NCI-H69 (cell line): Measurements from ENCODE around the gene GSTM4.

Experiments used
- DNase-seq: peaks from one replicate; lab custom pipeline; 2025; lab: John Stamatoyannopoulos, UW

The GSTM4 gene

DNA sequence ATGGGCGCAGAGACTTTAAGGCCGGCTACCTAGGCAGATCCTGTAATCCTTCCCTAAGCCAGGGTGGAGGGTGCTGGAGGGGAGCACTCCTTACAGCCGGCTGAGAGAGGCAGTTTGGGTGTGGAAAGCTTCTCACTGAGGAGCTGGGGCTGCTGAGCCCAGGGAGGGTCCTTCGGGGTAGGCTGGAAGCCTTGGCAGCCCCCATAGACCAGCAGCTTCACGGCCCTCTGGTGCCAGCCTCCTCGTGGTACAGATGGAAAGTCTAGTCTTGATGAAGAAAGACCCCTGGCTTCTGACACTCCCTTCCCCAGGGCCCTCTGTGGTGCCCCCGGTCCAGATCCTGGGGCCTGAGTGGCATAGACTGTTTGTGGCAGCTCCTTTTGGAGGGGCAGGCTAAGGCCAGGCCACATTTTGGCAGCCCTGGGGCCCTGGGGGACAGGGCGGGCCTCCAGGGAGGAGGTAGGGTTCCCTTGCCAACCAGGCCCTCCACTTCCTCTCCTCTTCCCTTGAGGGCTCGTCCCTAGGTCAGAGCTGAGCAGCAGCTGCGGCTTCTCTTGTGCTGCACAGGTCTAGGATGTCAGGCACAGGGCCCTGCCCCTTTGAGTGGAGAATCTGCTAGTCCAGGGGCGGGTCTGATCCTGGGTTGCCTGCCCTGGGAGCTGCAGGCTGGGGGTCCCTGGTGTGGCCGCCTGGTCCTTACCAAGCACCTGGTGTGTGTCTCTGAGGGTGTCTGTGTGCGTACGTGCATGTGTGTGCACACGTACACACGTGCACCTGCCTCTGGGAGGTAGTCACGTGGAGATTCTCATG, 31.5 kb upstream of the GSTM4 start:
- no peak for DNase-seq

DNA sequence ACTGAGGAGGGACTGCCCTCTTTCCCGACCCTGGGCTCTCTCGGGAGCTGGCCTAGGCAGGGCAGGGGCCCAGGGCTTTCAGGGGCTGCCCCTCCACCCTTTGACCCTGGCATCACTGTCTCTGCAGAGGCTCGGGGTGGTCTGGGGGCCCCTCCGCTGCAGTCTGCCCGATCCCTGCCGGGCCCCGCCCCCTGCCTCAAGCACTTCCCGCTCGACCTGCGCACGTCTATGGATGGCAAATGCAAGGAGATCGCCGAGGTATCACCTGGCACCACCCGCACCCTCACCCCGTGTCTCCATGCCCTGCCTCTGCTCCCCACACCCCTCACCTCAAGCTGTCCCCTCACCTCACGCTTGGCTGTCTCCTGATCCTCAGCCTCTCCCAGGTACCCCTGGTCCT, 30.7 kb upstream of the GSTM4 start:
- DNase-seq: no peak

DNA sequence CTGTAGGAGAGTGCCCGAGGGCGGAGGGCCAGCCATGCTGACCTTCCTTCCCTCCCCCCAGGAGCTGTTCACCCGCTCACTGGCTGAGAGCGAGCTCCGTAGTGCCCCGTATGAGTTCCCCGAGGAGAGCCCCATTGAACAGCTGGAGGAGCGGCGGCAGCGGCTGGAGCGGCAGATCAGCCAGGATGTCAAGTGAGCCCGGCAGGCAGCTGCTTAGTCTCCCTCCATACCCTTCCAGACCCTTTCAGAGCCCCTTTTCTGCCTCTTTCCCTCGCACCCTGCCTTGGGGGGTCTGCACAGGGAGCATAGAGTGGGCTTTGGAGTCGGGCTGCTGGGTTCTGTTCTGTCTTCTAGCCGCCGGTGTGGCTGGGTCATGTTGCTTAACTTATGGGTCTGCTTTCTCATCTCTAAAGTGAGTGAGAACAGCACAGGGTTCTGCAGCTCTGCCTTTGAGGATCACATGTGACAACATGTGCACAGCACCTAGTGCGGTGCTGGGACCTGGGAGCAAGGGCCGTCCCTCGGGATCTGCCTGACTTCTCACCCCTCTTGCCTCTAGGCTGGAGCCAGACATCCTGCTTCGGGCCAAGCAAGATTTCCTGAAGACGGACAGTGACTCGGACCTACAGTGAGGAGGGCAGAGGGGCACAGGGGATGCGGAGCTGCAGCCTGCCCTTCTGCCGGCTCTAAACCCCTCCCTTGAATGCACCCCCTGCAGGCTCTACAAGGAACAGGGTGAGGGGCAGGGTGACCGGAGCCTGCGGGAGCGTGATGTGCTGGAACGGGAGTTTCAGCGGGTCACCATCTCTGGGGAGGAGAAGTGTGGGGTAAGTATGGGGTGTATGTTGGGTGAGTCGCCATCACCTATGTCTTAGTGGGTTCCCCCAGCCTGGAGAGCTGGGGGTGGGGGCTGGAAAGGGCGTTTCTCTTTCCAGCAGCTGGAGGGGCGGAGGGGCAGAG, 30.0 kb upstream of the GSTM4 start:
- DNase-seq: no peak

DNA sequence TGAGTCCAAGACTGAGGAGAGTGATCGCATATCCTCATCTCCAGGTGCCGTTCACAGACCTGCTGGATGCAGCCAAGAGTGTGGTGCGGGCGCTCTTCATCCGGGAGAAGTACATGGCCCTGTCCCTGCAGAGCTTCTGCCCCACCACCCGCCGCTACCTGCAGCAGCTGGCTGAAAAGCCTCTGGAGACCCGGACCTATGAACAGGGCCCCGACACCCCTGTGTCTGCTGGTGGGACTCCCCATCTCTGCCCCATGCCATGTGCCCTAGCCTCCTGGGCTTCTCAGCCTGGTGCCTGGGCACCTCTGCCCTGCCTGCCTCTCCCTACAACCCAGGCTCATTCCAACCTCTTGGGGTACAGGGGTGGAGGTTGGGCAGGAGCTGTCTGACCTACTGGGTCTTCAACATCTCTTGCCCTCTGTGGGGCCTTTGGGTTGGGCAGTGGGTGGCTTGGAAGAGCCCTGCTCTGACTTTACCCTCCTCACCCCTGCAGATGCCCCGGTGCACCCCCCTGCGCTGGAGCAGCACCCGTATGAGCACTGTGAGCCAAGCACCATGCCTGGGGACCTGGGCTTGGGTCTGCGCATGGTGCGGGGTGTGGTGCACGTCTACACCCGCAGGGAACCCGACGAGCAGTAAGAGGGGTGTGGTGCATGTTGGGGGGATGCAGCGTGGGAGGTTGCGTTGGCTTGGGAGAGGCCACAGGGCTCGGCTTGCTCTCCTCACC, 29.1 kb upstream of the GSTM4 start:
- no peak for DNase-seq

DNA sequence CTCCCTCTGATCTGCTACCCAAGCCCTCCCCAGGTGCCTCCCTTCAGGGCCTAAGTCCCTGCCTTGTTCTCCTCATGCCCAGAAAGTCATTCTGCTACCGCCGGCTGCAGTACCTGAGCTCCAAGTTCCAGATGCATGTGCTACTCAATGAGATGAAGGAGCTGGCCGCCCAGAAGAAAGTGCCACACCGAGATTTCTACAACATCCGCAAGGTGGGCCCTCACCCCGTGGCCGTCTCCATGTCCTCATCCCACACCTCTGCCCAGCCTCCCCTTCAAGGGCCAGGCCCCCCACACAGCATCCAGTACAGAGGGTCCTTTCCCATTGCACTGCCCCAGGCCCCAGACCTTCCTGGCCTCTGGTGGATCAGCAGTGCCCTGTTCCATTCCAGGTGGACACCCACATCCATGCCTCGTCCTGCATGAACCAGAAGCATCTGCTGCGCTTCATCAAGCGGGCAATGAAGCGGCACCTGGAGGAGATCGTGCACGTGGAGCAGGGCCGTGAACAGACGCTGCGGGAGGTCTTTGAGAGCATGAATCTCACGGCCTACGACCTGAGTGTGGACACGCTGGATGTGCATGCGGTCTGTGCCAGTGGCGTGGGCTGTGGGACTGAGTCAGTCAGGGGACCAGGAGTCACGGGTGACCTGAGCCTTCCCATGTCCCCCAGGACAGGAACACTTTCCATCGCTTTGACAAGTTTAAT, 28.1 kb upstream of the GSTM4 start:
- no peak for DNase-seq

DNA sequence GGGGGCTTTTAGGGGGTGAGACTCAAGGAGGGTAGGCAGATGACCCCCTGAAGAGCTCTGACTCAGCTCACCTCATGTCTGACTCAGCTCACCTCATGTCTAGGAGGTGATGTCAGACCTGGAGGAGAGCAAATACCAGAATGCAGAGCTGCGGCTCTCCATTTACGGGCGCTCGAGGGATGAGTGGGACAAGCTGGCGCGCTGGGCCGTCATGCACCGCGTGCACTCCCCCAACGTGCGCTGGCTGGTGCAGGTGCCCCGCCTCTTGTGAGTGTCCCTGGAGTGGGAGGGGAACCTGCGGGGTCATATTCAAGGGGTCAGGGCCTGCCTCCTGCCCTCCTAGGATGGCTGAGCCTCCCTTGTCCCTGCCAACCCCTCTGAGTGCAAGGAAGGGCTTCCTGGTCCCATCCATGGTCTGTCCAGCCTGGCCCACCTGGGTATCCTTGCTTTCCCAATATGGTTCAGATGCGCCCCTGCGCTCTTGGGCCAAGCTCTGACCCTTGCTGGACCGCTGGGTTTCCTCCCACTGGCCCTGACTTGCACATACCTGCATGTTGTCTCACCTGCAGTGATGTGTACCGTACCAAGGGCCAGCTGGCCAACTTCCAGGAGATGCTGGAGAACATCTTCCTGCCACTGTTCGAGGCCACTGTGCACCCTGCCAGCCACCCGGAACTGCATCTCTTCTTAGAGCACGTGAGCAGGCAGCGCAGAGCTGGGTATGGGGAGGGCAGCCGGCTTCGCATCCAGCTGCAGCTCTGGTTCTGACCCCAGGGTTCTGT, 27.2 kb upstream of the GSTM4 start:
- DNase-seq: no peak

DNA sequence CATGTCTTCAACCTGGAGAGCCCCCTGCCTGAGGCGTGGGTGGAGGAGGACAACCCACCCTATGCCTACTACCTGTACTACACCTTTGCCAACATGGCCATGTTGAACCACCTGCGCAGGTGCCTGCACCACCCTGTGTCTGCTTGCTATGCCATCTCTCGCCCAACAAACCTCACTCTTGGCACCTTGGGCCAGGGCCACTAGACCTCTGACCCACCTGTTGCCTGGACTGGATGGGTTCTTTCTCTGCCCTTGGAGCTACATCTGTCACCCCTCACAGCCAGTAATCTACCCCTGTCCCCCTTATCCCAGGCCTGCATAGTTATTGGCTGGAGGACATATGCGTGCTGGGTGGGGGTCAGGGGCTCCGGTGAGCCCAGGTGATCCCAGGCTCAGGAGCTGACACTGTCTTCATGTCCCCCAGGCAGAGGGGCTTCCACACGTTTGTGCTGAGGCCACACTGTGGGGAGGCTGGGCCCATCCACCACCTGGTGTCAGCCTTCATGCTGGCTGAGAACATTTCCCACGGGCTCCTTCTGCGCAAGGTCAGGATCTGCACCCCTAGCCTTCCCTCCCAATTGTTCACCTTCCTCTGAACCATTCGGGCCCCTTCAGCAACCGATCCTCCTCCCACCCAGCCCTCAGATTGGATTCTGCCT, 26.4 kb upstream of the GSTM4 start:
- DNase-seq: no peak

DNA sequence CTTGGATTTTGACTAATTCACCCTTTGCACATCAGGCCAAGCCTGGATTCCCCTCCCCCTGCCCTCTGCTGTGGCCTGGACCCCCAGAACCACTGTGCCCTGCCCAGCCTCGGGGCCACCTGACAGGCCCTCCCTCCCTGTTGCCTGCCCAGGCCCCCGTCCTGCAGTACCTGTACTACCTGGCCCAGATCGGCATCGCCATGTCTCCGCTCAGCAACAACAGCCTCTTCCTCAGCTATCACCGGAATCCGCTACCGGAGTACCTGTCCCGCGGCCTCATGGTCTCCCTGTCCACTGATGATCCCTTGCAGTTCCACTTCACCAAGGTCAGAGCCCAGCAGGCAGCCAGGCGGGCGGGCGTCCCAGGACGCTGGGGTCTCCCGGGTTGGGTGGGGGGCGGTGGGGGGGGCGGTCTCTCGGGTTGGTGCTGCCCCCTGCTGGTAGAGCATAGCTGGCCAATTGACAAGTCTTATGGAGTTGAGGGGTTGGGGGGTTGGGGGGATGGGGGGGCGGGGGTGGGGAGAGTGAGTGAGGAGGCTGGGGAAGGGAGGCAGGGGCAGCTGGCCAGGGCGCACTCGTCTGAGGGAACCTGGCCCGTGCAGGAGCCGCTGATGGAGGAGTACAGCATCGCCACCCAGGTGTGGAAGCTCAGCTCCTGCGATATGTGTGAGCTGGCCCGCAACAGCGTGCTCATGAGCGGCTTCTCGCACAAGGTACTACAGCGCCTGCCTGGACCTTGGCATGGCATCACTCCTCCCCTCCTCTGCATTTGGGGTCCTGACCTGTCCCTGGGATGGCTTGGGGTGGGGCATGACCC, 25.6 kb upstream of the GSTM4 start:
- DNase-seq: peak; percentile 6

DNA sequence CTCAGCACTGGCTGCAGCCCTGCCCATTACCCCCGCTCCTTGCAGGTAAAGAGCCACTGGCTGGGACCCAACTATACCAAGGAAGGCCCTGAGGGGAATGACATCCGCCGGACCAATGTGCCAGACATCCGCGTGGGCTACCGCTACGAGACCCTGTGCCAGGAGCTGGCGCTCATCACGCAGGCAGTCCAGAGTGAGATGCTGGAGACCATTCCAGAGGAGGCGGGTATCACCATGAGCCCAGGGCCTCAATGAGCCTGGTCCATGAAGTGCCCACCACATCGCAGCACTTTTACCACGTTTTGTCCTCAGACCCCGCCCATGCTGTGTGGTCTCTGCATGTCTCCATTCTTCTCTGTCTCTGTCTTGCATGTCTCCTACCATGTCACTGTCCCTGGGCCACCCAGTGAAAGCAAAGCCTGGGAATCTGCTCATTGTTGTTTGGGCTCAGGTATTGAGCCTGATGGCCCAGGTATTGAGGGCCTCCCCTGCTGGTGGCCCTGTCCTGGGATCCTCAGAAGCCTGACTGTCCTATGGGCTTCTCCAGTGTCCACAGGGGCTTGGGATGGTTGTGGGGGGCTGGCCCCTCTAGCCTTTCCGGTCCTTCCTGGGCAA, 24.9 kb upstream of the GSTM4 start:
- no peak for DNase-seq

DNA sequence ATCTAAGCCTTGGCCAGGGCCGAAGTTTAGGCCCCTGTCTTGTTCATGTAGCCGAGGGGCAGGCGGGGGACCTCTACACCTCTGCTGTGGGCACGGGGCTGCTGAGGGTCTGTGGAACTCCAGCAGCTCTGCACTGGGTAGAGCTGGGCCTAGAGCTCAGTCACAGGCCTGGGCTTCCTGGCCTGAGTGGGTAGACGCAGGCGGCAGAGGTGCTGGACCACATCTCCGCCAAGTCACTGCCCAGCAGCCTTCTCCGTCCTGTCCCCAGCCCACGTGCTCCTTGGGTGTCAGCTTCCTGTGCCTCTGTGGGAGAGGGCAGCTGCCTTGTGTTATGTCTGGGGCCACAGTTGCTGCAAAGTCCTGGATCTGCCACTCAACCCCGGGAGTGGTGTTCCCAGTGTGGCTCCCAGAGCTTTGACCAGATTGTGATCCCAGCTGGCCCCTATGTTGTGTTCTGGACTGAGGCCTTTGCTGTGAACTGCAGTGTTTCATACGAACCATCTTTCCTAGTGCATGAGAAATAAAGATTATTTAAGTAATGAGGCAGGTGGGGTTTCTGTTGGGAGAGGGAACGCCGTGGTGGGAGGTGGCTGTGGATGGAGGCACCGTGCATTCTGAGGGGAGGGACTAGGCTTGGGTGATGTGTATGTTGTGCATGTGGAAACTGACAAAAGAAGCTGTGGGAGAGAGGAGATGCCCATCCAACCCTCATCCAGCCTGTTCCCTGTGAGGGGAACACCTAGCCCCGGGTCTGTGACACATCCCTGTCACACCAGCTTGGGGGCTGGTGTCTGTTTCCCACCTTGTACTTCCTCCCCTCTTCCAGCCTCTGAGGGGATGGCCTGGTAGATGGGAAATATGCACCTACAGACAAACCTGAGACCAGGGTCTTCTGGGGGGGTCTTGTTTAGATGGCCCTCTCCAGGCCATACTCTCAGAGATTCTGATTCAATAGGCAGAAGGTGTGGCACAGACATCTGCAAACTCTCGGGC, 24.1 kb upstream of the GSTM4 start:
- DNase-seq: peak; percentile 56

DNA sequence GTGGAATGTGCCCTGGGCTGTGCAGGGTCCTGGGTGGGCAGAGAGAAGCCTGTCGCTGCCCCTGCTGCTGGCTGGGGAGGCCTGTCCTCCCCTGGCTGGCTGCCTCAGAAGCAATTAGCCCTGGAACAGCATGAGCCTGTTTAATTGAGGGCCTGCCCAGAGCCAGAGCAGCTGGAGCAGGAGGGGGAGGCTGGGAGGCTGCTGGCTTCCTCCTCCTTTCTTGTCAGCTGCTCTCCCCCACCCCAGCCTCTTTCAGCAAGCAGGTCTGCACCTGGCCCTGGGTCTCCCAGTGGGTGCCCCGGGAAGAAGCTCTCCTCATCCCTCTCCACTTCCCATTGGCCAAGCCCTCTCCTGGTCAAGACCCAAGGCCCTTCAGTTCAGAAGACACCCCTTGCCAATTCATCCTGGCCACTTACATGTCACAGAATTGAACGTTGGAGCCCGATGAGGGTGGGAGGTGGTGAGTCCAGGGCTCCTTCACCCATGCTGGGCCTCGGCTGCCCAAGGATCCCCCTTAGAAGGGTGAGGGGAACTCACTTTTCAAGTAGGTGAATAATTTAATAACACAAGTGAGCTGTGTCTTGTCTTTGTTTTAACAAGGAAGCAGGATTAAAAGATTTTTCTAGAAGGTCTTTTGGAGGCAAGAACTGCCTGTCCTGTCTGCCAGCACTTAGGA, 23.1 kb upstream of the GSTM4 start:
- DNase-seq: peak; percentile 92

DNA sequence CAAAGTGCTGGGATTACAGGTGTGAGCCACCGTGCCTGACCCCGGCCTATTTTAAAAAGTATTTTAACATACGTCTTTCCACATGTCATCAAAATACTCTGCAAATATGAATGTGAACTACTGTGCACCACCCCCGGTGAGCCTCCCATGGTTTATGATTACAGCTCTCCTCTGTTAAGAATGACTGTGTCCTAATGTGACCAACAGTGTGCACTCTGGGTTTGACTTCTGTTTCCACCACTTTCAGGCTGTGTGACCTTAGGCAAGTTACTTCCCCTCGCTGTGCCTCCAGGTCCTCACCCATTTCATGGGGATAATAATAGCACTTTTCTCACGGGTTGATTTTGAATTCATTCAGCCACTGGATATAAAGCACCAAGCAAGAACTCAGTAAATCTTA, 21.6 kb upstream of the GSTM4 start:
- peak; percentile 72 for DNase-seq

DNA sequence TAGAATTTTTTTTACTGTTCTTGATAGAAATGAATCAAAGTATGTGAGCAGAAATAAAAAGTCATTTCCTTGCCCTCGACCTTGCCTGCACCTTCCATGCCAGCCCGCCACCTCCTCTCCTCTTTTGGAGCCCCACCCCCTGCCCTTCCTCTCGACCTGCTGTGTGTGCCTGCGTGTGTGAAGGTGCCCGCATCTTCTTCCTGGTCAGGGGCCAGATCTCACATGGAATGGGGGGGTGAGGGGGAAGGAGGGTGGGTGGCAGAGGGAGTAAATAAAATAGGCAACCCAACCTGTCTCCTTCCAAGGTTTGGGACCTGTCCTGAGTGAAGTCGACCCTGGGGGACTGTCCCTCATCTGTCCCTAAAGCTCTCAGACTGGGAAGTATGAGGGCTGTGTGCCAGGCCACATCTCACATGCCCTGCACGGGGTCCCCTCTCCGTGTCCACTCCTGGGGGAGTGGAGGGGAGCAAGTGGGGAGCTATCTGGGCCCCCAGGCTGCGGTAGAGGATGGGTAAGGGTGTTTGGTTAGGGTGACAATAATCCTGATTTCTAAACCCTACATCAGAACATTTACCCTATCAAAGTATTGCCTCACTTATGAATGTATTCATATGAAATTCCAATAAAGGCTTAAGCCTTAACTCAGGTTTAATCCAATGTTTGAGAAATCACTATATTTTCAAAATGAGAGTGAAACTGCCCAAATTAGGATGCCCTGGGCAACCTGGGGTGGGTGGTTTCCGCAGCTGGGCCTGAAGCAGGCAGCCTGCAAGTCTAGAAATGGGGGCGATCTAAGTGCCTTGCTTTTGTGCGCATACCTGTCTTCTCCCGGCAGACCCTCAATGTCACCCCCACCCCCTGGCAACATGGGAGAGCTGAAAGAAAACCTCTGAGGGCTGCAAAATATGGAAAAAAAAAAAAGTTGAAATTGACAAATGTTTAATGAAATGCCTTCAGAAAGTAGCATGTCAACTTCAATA, 20.8 kb upstream of the GSTM4 start:
- no peak for DNase-seq

DNA sequence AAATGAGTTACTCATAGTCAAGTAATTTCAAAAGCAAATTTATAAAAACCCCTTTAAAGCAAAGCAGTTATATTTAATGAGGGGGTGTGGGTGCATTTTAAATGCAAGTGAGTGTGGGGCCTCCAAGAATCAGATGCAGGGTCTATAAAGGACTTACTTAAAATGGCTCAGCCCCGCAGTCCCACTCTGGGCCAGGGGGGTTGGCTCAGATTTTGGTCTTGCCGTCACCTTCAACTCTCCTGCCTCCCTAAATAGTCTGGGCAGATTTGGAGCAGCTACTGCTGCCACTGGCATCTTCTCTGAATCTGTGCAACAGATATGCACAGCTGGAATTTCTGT, 20.1 kb upstream of the GSTM4 start:
- DNase-seq: no peak

DNA sequence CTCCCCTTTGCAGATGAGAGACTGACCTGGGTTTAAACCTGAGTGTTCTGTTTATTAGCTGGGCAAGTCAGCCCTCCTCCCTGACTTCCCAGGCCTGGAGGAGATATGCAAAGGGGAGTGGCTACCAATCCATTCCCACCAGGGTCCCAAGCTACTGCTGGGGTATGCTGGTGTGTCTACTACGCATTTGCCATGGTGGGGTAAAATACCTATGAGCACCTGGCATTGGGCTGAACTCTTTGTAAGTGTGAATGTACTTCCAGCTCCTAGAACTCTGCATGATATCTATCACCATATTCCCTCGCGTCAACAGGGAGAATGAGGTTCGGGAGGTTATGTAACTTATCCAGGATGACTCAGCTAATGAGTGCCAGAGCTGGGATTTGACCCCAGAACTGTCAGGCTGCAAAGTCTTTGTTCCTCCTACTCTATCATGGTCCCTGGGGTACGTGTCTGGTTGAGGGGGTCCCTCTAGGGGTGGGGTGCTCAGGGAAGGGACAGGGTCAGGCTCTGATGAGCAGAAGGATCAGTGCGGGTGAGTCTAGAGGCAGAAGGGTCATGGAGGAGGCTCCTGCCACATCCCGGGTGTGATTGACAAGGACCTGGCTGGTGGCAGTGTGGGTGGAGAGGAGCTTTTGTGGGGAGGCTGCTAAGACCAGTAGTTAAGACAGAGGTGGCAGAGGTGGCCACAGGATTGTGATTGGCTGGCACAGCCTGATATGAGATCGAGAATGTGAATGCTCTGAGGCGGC, 19.5 kb upstream of the GSTM4 start:
- DNase-seq: peak; percentile 62
